Measurements from ENCODE around the gene CPNE8.

- TF ChIP-seq CTCF (IDR thresholded peaks at IDR 0.05), result no peak
- no peak for TF ChIP-seq ESRRA (IDR thresholded peaks at IDR 0.05; ENCODE audit: borderline replicate concordance, low read length)
- no peak for TF ChIP-seq POLR2A (IDR thresholded peaks at IDR 0.05; ENCODE audit: low read length)
- TF ChIP-seq MAZ (IDR thresholded peaks at IDR 0.05; ENCODE audit: borderline replicate concordance, low read depth, low read length), result no peak
- no peak for TF ChIP-seq MAX (IDR thresholded peaks at IDR 0.05)
- no peak for TF ChIP-seq KDM1A (IDR thresholded peaks at IDR 0.05; ENCODE audit: low read depth)
- no peak for TF ChIP-seq E2F6 (IDR thresholded peaks at IDR 0.05; ENCODE audit: borderline replicate concordance, low read depth)
- TF ChIP-seq EP300 (IDR thresholded peaks at IDR 0.05), result no peak
- no peak for TF ChIP-seq NFE2L2 (conservative IDR thresholded peaks at IDR 0.05; ENCODE audit: low read length)
- TF ChIP-seq HMGXB4 (CRISPR knock-in tag; IDR thresholded peaks at IDR 0.05; ENCODE audit: borderline replicate concordance), result no peak
- no peak for TF ChIP-seq KDM5A (IDR thresholded peaks at IDR 0.05)
- TF ChIP-seq BCL3 (IDR thresholded peaks at IDR 0.05), result no peak
- no peak for TF ChIP-seq NR3C1 (IDR thresholded peaks at IDR 0.05)
- no peak for TF ChIP-seq RCOR1 (IDR thresholded peaks at IDR 0.05; ENCODE audit: low read depth, low read length)
Observed at GRCh38 chr12:38892976-38893375, 12.4 kb downstream of the CPNE8 start.
